Stromal cell of bone marrow (primary cell): ENCODE measurements around the gene IFNK.
A peak's percentile ranks its signal among the peaks of the same experiment; 100 is the strongest.

Experiments used
- DNase-seq: peaks from one replicate; pipeline ENCODE4 v3.0.0-alpha.2; 2012; ENCODE audit warnings: low read depth

Gene IFNK

DNA sequence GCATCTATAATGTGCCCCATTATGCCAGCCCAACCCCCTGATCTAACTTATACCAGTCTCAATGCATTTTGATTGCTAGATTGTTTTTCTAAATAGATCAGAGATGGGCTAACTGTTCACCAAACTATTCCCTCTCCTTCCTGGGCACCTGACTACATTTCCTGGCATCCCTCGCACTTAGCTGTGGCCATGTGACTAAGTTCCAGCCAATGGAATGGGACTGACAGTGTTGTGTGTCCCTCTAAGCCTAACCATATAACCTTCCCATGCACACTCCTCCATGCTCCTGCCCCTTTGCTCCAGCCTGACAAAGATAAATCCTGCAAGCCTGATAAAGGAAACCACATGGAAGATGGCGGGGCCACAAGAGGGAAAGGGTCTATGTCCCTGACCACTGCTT, 12.3 kb upstream of the IFNK start:
- no peak for DNase-seq

DNA sequence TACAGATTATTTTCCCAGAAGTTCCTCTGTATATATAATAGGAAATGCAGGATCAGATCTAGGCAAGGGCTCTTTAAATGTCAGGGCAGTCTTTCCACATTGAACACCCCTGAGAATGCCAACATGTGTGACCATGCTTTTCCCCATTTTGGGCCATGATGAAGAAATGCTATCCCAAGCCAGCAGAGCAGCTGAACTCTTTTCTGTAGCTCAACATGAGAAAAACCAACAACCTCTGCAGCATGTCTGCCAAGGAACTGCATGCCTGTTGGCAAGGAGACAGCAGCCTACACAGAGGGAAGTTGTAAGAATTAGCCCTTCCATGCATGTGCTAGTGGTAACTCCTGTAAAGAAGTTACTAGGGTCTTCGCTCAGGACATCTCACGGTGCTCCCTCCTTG, 9.5 kb upstream of the IFNK start:
- no peak for DNase-seq

- no peak for DNase-seq
These were observed 6.1 kb upstream of the IFNK start for GRCh38 chr9:27518006-27518405.

DNA sequence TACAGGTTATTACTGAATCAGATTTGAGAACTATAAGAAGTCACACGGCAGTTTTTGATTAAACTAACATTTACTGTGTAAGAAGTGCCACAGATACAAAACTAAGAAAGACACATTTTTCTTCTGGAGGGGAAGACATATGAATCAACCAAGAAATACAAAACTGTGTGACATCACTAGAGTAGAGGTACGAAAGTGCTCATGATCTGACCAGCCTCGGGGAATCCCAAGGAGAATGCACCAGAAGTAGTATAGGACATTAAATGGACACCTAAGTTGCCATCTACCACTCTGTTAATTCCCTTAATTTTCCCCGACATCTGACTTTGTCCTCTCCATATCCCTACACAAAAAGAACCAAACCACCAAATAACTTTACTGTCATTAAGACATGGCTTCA, 5.3 kb upstream of the IFNK start:
- no peak for DNase-seq

DNA sequence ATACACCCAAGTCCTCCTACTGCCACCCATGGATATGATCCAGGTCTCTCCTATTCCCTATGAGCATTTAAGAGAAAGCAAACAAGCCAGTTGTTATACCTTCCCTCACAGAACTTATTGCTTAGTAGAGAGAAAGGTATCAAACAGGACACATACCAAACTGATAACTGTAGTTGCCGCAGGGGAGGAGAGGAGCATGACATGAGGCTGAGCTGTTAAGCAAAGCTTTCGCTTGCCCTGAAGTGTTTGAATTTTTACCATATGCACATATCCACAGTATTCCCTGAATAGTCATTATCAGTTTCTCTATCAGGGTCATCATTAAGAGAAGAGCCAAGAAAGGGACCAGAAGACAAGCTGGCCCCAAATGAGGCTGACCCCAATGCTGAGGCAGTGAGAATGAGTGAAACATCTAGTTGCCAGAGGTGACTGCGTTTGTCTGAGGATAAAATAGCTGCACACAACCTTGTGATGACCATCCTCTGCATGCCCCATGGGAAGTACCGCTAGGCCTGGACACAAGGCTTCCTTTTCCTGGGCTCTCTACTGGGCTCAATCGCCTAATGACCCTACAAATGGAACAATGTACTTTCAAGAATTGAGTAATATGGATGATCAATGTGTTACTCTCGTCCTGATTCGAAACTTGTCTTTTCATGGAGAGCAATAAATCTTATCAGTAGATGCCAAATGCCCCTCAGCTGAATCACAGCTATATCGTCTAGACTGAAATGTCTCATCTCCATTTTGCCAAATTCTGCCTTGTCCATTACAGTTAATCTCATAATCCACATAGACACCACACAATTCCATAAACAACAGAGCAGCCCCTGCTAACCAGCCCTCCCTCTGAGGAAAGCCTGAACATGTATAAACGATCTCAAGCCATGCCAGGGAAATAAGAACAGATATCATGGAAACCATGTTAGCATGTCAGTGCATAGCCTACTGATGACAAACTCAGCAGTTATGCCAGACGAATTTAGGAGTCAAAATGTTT, 4.3 kb upstream of the IFNK start:
- DNase-seq: no peak

DNA sequence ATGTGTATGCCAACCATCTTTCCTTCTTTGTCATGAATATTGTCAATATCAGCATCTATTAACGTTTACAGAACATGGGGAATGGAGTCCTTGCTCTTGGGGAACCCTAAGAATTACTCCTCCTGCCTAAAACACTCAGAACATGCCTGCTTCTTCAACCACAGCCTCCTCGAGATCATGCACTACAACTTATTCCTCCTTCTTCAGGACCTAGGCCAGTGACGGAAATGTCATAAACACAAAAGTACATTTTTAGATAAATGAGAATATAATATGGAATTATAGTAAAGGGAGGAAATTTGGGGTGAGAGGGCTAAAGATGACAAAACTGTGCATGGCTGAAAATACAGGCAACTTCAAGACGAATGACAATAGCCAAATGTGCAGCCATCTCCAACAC, 3.1 kb upstream of the IFNK start:
- no peak for DNase-seq

DNA sequence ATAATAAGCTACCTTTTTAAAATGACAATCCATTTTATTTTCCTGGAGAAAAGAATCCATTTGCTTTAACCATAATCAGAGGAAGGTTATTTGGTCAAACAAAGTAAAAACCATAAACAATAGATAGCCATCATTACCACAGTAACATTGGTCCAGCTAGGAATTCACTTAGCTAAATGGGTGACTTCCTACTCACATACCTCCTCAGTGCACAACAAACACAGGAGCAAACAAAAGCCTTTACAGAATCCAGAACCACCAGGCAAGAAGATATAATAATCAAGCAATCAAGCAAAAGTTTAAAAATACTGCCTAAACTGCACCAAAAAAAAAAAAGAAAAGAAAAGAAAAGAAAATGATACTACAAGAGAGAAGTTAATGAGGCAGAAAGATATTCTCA, 949 bp upstream of the IFNK start:
- no peak for DNase-seq

DNA sequence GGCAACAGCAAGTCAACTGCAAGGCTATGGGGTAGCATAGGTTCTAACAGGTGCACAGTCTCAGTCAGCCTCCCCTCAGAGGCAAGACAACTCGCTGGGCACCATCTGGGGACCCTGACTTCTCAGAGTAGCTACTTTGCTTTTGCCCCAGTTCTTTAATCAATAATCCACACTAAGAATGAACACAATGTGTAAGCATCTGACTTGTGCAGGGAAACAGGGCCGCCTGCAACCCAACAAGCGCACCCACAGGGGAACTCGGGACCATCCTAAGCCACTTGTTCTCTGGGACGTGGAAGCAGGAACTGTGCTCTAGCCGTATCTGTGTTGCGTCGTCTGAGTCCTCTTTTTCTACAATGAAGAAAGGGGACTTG, 3.6 kb downstream of the IFNK start:
- no peak for DNase-seq

GRCh38 chr9:27528076-27528885, 4.2 kb downstream of the IFNK start:
- no peak for DNase-seq

GRCh38 chr9:27528886-27529315, 4.8 kb downstream of the IFNK start:
- DNase-seq: no peak

DNA sequence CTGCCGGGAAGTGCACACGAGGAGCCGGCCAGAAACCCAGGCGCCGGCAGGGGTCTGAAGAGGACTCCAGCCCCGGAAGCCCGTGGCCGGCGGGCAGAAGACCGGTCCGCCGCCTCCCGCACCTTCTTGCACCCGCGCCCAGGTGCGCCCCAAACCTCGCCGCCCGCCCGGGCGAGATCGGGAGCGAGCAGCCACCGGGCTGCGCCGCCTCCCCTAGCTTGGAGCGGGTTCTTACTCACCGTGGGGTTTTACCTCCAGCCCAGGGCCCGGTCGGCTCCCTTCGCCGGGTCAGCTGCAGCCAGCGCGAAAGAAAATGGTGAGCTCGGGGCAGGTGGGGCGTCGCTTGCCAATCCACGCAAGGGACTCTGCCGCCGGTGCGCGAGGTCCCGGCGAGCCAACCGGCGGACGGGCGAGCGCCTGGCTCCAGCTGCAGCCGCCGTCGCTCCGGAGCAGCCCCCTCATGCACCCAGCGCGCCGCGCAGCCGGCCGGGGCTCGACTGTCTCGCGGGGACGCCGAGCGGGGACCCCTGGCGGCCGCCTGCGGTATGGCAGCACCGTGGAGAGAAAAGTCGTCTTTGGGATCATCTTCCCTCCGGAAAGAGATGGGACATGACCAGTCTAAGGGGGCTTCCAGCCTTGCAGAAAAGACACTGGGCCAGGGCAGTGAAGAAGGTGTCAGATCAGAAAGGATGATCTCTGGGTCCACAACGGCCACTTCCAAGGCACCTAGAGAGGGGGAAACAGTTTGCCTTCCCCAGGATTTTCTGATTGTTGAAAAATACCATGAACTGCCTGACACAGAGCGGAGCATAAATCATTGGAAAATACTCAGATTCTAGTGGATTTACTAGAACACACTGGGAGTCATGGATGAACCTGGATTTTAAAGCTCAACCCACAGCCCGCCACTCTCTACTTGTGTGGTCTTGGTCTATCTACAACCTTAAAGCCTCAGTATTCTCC, 5.5 kb downstream of the IFNK start, which contains the start of gene MOB3B:
Gene MOB3B, minus strand, starts transcription at position 499 of the 963 bp plus-strand sequence. CDS start 74,264 bp downstream, outside the sequence.
- DNase-seq: peak; percentile 31

- DNase-seq: no peak
These were observed 7.0 kb downstream of the IFNK start for GRCh38 chr9:27530915-27531755.

GRCh38 chr9:27532046-27532445, 8.0 kb downstream of the IFNK start:
- DNase-seq: no peak

DNA sequence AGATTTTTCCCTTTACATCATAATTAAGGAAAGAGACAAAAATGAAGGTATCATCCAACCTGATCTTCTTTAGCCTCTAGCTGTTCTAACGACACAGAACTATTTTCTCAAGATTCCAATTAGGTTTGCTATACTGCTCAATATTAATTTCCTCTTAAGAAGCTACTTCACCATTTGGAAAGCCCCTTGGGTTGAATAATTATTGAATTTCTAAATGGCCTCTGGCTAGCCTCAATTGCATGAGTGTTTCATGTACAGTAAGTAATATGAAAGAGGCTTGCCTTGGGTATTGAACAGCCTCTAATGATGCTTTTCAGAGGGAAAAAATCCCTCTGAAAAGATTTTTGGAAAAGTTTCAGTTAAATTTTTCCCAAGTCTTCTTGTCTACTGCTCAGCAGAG, 9.2 kb downstream of the IFNK start:
- no peak for DNase-seq

DNA sequence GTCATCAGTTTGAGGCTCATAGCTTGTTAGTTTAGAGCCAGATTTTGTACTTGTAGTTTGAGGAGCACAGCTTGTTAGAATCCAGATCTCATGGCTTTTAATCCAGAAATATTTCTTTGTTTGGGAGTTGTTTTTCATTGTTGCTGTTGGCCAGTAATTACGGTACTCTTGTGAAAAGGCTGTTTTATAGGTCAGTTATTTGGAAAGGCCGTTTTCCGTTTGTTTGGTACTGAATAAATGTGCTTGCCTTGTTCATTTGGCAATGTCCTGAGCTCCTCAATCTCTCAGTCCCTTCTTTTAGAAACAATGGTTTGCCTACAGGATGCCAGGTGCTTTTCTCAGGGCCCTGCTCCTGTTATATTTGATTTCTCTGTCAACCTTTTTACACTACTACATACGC, 10.0 kb downstream of the IFNK start:
- no peak for DNase-seq

DNA sequence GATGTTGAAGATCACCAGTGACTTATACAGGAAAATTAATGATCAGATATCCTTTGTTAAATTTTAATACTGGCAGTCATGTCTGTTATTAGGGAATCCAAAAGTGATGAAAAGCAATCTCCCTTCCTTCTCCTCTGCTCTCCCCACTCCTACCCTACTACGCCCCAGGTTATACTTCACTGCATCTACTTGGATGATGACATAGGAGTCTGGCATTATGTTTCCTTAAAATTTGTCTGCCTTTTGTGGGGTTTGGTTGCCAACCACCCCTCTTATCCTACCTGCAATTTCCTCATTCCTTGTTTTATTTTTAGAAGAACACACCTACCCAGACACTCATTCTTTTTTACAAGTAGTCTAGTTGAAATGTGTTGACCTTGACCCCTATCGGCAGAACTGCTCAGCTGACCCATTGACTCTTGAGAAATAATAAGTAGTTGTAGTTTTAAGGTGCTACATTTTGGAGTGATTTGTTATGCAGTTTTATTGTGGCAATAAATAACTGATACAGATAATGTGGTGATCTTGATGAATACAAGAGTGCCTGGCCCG, 10.6 kb downstream of the IFNK start:
- DNase-seq: no peak

DNA sequence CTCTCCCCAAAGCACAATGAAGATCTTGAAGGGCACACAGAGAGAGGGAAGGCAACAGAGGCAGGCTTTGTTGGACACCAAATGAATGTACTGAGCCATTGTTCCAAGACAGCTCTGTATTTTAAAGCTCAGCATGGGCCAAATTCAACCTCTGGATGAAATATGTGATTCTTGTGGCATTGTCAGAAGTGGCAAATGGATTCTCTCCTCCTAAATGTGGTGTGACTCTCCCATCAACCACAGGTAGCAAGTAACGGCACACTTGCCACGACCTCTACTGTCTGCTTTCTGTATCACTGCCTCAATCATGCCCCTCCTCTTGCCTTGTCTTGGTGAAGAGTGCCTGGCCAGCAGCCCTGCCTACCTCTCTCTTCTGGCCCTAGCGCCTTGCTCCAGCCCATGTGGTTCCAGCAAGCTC, 11.6 kb downstream of the IFNK start:
- no peak for DNase-seq

DNA sequence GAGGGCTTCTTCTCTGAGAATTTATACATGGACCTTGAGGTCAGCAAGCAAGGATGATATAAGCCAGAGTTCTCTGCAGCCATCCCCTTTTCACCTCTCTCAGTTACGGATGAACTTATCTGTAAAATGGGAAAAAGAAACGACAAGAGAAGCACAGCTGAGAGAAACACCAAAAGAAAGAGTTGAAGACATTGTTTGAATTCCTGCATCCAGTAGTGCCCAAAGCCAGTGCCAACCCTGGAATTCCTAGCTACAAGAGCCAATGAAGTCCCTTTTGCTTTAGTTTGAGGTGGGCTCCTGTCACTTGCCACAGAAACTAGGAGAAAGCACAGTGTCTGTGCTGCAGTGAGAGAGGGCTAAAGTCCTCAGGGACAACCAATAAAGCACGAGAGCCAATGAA, 12.1 kb downstream of the IFNK start:
- DNase-seq: no peak

DNA sequence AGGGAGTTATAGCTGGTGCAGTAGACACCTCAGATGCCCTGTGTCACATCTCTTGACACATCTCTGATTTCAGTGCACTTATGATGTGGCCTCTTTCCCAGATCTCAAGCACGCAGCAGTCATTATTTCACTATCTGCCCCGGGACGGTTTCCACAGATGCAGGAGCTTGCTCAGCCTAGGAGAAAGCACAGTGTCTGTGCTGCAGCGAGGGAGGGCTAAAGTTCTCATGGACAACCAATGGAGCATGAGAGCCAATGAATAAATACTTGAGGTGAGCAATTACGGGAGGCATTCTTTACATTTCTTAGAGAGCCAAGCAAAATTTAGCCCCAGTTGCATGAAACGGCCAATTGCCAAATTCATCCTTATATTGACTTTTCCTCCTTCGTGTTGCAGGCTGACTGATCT, 12.9 kb downstream of the IFNK start:
- no peak for DNase-seq

- no peak for DNase-seq
These were observed 13.7 kb downstream of the IFNK start for GRCh38 chr9:27537756-27538155.

DNA sequence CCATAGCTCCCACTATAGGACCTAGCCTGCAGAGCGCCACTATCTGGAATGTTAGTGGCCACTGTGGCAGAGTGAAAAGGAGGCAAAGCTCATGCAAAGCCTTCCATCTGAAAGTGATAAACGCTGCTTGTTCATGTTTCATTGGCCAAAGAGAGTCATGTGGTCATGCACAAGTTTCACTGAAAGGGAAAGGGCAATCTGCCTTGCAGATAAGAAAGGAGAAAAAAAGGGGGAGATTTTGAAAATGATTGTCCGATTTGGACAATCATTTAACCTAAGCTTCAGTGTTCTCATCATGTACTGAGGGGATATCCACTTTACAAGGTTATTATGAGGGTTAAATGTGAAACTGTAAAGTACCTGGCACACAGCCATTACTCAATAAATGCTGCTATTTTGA, 14.6 kb downstream of the IFNK start:
- no peak for DNase-seq
